ENCODE measurements around the gene BATF3. TPM values are rescaled to one million over a fixed set of nuclear protein-coding genes. Genes with fewer than 3 reads are reported as not detected.

BATF3 gene
- total RNA-seq: 1 to 10 TPM; 1.2 to 1.6 (median 1.2) TPM

- H3K4me1 ChIP-seq: peaks cover 19 to 20% of the 10 kb centered on the region in 2 donors
- no peaks in the 10 kb centered on the region for H3K36me3 ChIP-seq
- no peaks in the 10 kb centered on the region for H3K27me3 ChIP-seq
- peak within 1 kb of the TSS; percentile 16 to 52 (median 23) for H3K4me3 ChIP-seq (replicated peaks in 1 of 3)
- DNase-seq: peak; percentile 29 to 40
- intact Hi-C loops (cut with DNase I): no loop called here
- TF ChIP-seq, protein P1, sequence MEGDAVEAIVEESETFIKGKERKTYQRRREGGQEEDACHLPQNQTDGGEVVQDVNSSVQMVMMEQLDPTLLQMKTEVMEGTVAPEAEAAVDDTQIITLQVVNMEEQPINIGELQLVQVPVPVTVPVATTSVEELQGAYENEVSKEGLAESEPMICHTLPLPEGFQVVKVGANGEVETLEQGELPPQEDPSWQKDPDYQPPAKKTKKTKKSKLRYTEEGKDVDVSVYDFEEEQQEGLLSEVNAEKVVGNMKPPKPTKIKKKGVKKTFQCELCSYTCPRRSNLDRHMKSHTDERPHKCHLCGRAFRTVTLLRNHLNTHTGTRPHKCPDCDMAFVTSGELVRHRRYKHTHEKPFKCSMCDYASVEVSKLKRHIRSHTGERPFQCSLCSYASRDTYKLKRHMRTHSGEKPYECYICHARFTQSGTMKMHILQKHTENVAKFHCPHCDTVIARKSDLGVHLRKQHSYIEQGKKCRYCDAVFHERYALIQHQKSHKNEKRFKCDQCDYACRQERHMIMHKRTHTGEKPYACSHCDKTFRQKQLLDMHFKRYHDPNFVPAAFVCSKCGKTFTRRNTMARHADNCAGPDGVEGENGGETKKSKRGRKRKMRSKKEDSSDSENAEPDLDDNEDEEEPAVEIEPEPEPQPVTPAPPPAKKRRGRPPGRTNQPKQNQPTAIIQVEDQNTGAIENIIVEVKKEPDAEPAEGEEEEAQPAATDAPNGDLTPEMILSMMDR (IDR thresholded peaks at IDR 0.05): no peak
- no peak for TF ChIP-seq POLR2A (IDR thresholded peaks at IDR 0.05)
- WGBS, 2 donors: 1% methylated on average over 31 of the region's 79 CpGs; no CpG with 5 or more reads in 1 of the 2 donors
- no peaks in the 10 kb centered on the region for H3K9me3 ChIP-seq
- peak within 1 kb of the TSS in 2 of 3 donors; percentile 51 to 61 for H3K27ac ChIP-seq
Measured at GRCh38 chr1:212699625-212700222, at the start of gene BATF3. TSS of gene BATF3 (minus strand) at chr1:212699840. CDS start at chr1:212699762, 78 bp downstream.

GRCh38 chr1:212746546-212746945 lies 46.9 kb upstream of the BATF3 start:
- 94% methylated on average over 3 of the region's 3 CpGs for WGBS, 2 donors
- Histone ChIP-seq H3K27me3 (no peaks in the 10 kb centered on the region), H3K9me3 (no peaks in the 10 kb centered on the region), H3K27ac (no peak overlapping the region), H3K4me3 (replicated peaks in 1 of 3) (no peak overlapping the region), H3K4me1 (peaks cover 0 to 3% of the 10 kb centered on the region in 2 donors), H3K36me3 (no peaks in the 10 kb centered on the region)
- intact Hi-C loops (cut with DNase I): no loop called here
- TF ChIP-seq POLR2A (IDR thresholded peaks at IDR 0.05): no peak
- TF ChIP-seq, protein P1 (IDR thresholded peaks at IDR 0.05): no peak
- DNase-seq: no peak

DNA sequence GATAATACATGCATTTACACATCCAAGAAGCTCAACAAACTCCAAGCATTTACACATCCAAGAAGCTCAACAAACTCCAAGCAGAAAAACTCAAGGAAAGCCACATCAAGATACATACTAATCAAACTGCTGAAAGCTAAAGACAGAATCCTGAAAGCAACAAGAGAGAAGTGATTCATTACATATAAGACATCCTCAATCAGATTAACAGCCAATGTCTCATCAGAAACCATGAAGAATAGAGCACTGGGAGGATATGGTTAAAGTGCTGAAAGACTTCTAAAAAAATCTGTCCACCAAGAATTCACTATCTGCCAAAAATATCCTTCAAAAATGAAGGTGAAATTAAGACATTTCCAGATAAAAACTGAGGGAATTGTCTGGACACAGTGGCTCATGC lies 45.7 kb upstream of the BATF3 start:
- TF ChIP-seq, protein P1 (IDR thresholded peaks at IDR 0.05): no peak
- no peak for TF ChIP-seq POLR2A (IDR thresholded peaks at IDR 0.05)
- Histone ChIP-seq H3K4me3 (replicated peaks in 1 of 3) (no peak overlapping the region), H3K36me3 (no peaks in the 10 kb centered on the region), H3K27me3 (no peaks in the 10 kb centered on the region), H3K9me3 (no peaks in the 10 kb centered on the region), H3K27ac (no peak overlapping the region), H3K4me1 (peaks cover 0 to 3% of the 10 kb centered on the region in 2 donors)
- intact Hi-C loops (cut with DNase I): no loop called here
- DNase-seq: no peak

- TF ChIP-seq POLR2A (IDR thresholded peaks at IDR 0.05): no peak
- intact Hi-C loops (cut with DNase I): no loop called here
- DNase-seq: no peak
- Histone ChIP-seq H3K4me3 (replicated peaks in 1 of 3) (no peak overlapping the region), H3K27ac (no peak overlapping the region), H3K4me1 (no peaks in the 10 kb centered on the region), H3K36me3 (no peaks in the 10 kb centered on the region), H3K9me3 (no peaks in the 10 kb centered on the region), H3K27me3 (no peaks in the 10 kb centered on the region)
- 87% methylated on average over 4 of the region's 4 CpGs for WGBS, 2 donors
Measured at GRCh38 chr1:212743901-212744475, 44.3 kb upstream of the BATF3 start.

DNA sequence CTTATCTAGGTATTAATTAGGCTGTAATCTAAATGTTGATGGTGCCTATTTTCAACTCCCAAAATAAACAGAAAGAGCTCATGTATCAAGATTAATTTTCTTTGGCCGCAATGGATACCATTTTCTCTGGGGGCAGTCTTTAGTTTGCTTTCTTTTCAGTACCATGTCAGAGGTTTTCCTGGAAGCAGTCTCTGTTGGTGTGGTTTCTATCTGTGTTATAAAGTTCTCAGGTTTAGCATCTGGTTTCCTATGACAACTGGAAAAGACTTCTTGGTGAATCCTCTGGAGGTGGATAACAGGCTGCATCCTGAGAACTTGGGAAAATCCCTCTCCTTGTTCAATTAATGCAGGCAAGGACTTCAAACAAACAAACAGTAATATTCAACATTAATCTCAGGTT lies 38.7 kb upstream of the BATF3 start:
- WGBS, 2 donors: 82 to 92% methylated on average over 1 of the region's 1 CpG
- H3K4me3 ChIP-seq (replicated peaks in 1 of 3): no peak overlapping the region
- TF ChIP-seq, protein P1 (IDR thresholded peaks at IDR 0.05): no peak
- no peak for TF ChIP-seq POLR2A (IDR thresholded peaks at IDR 0.05)
- H3K27ac ChIP-seq: no peak overlapping the region
- intact Hi-C loops (cut with DNase I): no loop called here
- no peaks in the 10 kb centered on the region for H3K36me3 ChIP-seq
- H3K4me1 ChIP-seq: no peaks in the 10 kb centered on the region
- no peaks in the 10 kb centered on the region for H3K9me3 ChIP-seq
- no peaks in the 10 kb centered on the region for H3K27me3 ChIP-seq
- DNase-seq: no peak

Measured in thyroid gland (tissue), 4 donors.